Body of pancreas (tissue), 4 donors: ENCODE measurements around the gene FAM180A.

ENCODE experiments used
- CTCF ChIP-seq, 7 experiments: fragments of 450-650 bp in 4 of 7; fragments of 200-600 bp in 3 of 7; sonication (generic) in 3 of 7; IDR thresholded peaks; one replicate each; pipeline ENCODE4 v1.5.1; 2016 to 2019; ENCODE audit warnings: antibody characterized with exemption in 7 of 7
- POLR2A ChIP-seq, 3 donors: fragments of 450-650 bp; IDR thresholded peaks; one replicate each; pipeline ENCODE4 v1.6.1; 2016; ENCODE audit warnings: antibody characterized with exemption in 3 of 3, mild to moderate bottlenecking in 2 of 3

GRCh38 chr7:135704074-135704473 lies 44.5 kb downstream of the FAM180A start:
- TF ChIP-seq CTCF (IDR thresholded peaks at IDR 0.05) (no peak), POLR2A (IDR thresholded peaks at IDR 0.05) (no peak)
